ENCODE data around the gene PCDH17.
A peak's percentile ranks its signal among the peaks of the same experiment; 100 is the strongest.

PCDH17 gene, protein sequence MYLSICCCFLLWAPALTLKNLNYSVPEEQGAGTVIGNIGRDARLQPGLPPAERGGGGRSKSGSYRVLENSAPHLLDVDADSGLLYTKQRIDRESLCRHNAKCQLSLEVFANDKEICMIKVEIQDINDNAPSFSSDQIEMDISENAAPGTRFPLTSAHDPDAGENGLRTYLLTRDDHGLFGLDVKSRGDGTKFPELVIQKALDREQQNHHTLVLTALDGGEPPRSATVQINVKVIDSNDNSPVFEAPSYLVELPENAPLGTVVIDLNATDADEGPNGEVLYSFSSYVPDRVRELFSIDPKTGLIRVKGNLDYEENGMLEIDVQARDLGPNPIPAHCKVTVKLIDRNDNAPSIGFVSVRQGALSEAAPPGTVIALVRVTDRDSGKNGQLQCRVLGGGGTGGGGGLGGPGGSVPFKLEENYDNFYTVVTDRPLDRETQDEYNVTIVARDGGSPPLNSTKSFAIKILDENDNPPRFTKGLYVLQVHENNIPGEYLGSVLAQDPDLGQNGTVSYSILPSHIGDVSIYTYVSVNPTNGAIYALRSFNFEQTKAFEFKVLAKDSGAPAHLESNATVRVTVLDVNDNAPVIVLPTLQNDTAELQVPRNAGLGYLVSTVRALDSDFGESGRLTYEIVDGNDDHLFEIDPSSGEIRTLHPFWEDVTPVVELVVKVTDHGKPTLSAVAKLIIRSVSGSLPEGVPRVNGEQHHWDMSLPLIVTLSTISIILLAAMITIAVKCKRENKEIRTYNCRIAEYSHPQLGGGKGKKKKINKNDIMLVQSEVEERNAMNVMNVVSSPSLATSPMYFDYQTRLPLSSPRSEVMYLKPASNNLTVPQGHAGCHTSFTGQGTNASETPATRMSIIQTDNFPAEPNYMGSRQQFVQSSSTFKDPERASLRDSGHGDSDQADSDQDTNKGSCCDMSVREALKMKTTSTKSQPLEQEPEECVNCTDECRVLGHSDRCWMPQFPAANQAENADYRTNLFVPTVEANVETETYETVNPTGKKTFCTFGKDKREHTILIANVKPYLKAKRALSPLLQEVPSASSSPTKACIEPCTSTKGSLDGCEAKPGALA (N-terminal part only)

DNA sequence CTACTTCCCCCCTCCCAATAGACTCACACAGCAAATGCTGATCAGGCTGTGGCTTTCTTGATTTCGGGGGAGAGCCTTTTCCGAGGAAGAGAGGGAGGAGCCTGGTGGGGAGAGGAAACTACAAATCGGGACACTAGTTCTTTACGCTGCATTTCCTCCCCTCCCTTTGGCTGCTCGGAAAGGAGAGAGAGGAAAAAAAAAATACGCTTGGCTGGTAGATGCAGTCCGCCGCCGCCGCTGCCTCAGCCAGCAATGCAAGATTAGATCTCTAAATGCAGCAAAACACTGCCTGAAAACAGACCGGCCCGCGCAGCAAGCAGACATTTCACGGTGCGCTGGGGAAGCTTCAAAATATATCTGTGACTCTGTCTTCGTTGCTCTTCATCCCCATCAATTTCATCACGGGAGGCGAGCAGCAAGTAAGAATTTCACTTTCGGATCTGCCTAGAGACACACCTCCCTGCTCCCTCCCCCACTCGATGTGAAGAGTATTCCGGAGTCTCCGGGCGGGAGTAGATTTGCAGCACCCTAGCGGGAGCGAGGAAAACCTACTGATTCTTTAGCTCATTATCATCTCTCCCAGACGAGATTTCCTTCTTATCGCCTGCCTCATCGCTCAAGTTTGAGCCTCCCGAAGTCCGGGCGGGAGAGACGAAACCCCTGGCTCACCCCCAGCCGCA, at the start of gene PCDH17:
PCDH17 (plus strand) TSS at position 149 of the 680 bp plus-strand sequence. CDS start 803 bp downstream, outside the sequence.
- peak; percentile 39 for DNase-seq (ENCODE audit: low spot score)

DNA sequence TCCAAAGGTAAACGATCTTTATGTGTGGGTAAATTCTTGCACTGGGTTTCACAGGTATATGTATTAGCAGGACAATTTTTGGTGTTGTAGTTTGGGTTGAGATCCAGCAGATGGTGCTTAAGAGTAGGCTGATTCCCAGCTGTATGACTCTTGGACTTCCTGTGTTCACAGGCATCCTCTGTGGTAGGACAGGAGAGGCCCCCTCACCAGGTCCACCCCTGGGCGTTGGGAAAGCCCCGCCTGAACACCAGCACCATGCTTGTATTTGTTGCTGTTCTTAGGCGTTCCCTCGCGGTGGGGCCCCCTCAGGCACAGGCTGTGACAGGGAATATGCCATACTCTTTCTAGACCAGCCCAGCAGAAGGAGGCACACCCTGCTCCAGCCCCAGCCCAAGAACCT, 49.5 kb upstream of the PCDH17 start:
- peak; percentile 46 for DNase-seq (ENCODE audit: low spot score)

DNA sequence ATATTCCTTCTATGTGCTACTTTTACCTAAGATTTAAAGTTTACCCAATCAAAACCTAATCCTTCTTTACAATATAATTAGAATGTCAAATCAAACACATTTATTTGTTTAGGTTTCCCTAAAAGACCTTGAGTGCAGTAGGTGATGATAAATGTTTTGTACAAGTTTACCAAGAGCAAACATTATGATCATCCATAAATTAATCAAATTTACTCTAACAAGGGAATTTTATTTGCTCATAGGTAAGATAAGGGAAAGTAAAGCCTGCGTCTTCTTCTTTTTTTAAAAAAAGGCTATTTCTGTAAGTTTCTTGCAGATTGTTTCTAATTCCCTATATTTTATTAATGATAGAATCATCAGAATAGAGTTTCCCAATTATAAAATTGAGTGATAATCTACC, 48.0 kb upstream of the PCDH17 start:
- DNase-seq (ENCODE audit: low spot score) = no peak

DNA sequence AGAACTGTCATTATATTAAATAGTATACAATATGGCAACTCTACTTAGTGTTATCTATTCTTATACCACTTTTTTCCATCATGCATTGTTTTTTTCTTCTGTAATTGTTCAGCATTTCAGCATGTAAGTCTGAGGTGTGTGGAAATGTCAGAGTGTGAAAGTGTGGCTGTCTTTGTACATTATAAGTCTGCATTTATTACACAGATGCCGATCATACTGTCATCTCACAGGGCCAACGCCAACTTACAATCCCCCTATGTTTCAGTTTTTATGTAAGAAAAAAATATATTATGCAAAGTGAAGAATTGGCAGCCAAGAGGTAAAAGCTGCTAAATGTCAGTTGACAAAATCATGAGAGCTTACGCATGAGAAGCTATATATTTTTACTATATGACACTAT, 42.9 kb upstream of the PCDH17 start:
- DNase-seq (ENCODE audit: low spot score) = no peak

DNA sequence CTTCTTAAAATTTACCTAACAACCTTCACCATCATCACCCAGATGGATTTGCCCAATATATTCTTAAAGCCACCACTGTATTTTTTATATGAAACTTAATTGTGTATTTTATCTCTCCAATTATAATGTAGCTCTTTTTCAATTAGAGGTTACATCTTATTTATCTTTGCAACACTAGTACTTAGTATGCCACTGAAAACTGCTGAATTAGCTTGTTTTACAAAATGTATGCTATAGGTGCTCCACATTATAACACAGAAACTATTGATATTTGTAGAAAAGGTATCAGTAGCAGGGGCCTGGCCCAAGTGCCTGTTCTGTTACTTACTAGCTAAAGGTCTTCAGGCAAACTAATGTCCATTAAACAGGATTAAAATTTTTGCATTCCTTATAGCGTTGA, 35.8 kb upstream of the PCDH17 start:
- DNase-seq (ENCODE audit: low spot score) = no peak

DNA sequence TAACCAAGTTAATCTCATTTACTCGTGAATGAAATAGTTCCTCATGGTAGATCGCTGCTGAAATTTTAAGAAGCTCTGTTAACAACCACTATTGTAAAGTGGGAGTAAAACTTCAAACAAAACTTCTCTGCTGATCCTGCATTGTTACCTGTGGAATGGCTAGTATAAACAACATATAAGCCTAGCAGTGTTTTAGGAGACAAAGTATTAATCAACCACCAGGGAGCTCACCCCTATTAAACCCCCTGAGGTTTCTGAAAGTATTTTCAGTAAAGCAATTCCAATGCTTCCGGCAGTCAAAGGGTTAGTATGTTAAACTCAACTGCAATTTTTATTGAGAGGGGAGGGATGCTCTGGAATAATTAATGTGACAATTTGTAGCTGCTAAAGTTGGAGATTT, 30.0 kb upstream of the PCDH17 start:
- no peak for DNase-seq (ENCODE audit: low spot score)

DNA sequence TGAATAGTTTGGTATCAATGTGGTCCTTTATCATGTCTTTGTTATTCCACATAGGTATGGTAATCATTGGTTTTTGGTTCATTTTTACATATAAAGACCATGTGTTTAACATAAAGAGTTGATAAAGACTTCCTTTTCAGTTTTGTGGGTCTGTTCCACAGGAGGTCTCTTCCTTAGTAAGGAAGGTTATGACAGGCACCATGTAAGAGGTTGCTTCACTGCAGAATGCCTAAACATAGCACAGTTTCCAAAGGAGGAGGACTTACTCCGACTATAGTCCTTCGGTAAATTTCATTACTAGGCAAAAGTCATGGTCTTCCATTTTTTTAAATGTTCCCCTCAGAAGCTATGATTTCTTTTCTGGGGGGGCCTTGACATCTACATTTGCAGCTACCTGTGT, 27.1 kb upstream of the PCDH17 start:
- no peak for DNase-seq (ENCODE audit: low spot score)

DNA sequence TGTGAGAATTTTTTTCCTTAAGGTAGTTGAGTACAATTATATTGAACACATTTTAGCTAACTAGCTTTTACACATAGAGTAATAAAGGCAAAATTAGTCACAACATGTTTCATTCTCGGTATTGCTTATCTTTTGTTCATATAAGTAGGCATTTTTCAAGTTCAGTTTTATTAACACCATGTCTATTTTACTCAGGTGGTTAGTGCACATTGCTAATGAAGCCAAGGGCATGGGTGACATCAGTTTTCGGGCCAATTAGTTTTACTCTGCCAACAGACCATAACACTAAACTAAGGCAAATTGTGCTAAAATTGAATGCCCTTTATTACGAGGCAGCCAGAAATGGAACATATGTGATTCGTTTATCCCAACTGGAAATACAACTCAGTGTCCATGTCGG, 19.6 kb upstream of the PCDH17 start:
- no peak for DNase-seq (ENCODE audit: low spot score)

DNA sequence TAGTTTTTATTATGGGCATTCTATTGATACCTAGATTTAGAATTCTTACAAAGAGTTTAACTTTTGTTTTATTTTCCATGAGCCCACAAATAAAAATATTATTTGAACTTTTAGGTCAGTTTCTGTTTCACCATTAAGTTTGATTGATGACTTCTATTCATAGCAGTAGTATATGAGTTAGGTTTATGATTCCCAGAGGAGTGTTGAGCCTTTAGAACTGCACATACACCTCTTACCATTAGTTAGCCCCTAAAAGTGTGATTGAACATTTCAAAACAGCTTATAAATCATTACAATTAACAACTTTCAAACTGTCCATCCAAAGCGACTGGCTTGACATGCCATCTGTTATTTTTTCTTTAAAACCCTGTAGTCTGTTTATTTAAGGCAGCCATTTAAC, 19.0 kb upstream of the PCDH17 start:
- DNase-seq (ENCODE audit: low spot score) = no peak

DNA sequence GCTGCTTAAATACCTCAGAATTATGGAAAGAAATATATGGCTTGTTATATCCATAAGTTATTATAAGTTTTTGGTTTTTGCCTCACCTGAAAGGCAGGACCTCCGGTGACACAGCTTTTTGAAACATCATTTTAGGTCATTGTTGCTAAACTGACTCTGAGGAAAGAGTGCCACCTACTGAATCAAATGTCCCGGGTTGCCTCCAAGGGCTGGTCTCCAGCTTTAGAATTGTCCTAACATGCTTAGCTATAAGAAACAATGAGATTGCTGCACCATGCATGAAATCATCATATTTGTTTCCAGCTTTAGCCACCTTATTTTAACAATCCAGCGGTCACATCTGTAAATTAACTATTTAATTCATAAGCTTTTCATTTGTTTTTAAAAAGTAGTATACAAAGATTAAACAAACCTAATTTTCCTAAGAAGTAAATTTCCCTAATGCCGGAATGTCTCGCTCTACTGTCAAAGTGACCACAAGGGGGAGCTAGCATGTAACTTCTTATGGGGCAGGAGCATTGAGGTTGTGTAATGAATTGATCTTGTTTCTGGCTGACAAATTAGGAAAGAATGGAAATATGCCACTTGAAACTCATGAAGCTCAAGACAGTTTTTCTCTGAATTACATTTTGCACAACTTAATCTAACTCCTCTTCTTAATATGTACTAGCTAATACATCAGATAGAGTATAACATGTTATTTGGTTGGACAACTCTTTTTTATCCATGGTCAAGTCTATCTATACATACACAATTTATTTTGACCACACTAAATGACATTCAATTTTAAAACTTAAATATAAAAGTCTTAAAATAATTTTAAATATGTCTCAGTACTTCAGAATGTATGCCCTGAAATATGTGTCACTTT, 6.7 kb upstream of the PCDH17 start:
- DNase-seq (ENCODE audit: low spot score) = peak; percentile 50

DNA sequence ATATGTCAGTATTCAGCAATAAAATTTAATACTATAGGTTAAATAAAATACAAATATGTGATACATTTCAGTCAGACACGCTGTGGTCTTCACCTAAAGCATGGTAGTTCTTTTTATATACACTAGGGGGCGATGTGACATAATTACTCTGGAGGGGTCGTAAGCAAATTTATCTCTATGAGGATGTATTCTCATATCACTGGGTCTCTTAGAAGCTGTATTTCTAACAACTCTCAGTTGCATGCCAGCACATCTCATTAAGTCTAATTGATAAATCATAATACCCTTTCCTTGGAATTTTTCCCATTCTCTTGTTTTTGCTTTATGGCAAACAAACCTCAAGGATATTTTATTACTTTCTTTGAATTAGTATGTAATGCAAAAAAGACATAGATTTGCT, 3.9 kb upstream of the PCDH17 start:
- peak; percentile 10 for DNase-seq (ENCODE audit: low spot score)

DNA sequence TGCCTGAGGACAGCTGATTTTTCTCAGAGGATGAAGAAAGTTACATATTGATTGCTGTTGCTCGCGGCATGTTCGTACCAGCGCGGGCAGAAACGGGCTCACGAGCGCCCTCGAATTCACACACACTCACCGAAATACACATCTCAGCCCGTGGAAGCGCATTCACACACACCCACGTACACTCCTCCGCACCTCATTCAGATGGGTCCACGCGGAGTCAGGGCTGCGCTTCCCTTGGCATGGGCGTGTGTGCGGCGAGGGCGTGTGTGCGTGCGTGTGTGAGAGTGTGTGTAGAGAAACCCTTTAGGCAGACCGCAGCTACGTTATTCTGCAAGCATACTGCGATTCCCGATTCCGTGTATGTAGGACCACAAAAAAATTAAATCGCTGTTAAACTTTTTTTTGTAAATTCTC, 2.1 kb upstream of the PCDH17 start:
- no peak for DNase-seq (ENCODE audit: low spot score)

DNA sequence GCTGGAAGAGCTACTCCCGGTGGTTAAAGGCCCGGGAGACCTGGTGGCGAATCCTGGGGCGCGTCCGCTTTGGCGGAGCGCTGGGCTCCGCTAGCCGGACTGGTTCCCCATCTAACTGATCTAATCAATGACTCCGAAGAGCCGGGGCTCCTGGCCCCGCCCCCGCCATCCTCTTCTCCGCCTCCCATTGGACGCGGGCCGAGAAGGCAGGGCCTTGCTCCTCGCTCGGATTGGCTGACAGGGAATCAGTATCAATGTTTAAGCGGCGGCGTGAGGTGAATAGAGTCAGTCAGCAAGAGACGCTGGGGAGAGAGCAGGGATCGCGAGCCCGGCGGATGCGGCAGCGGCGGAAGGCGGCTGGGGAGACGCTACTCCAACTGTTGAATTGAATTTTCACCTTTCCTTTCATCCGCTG, 1.7 kb upstream of the PCDH17 start:
- DNase-seq (ENCODE audit: low spot score) = peak; percentile 94

DNA sequence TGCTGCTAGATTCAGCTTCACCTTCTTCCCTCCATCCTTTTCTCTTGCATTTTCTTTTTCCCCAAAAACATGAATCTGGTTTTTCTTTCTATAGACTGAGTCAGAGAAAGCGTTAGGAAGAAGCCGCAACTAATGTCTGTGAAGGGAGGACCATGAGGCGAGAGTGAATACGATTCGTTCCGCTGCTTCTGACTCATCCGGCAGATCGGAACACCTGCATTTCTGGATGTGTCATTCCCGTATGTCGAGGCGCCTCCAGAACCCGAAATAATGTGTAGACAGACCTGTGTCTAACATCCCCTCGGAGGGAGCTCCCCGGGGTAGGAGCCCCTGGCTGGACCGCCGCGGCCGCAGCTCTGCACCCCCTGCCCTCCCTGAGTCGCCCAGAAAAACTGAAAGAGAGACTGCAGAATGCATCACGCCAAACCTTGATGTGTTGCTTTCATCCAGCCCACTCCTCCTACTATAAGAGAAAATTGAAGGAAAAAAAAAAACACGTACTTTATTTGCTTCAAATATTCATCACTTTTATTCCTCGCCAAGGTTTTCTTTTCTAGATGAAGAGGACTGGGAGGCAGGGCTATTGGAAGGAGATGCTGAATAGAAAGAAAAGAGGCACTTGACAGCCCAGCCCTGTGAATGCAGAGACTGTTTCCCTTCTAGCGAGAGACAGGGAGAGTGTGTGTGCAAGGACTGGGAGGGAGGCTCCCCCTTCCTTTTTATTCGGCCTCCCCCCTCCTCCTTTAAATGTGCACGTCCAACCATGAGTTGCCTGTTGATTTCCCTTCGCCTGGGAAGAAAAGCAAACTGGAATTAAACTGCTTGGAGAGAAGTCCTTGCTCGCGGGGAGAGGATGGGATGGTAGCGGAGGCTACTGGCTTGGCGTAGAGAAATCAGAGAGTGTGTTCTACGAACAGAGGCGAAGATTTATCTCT, 616 bp upstream of the PCDH17 start:
- peak; percentile 4 for DNase-seq (ENCODE audit: low spot score)

DNA sequence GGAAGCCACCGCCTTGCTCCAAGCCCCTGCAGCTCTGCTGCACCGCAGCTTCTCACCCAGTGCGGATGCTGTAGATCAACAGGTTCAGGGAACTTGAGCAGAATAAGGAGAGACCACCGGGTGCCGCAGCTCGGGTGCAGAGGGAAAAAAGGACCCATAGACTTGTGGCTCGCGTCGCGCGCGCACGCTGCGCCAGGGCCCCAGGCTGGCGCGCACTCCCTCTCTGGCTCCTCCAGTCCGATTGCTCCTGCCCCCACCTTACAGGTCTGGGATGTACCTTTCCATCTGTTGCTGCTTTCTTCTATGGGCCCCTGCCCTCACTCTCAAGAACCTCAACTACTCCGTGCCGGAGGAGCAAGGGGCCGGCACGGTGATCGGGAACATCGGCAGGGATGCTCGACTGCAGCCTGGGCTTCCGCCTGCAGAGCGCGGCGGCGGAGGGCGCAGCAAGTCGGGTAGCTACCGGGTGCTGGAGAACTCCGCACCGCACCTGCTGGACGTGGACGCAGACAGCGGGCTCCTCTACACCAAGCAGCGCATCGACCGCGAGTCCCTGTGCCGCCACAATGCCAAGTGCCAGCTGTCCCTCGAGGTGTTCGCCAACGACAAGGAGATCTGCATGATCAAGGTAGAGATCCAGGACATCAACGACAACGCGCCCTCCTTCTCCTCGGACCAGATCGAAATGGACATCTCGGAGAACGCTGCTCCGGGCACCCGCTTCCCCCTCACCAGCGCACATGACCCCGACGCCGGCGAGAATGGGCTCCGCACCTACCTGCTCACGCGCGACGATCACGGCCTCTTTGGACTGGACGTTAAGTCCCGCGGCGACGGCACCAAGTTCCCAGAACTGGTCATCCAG, 964 bp downstream of the PCDH17 start:
- peak; percentile 28 for DNase-seq (ENCODE audit: low spot score)

DNA sequence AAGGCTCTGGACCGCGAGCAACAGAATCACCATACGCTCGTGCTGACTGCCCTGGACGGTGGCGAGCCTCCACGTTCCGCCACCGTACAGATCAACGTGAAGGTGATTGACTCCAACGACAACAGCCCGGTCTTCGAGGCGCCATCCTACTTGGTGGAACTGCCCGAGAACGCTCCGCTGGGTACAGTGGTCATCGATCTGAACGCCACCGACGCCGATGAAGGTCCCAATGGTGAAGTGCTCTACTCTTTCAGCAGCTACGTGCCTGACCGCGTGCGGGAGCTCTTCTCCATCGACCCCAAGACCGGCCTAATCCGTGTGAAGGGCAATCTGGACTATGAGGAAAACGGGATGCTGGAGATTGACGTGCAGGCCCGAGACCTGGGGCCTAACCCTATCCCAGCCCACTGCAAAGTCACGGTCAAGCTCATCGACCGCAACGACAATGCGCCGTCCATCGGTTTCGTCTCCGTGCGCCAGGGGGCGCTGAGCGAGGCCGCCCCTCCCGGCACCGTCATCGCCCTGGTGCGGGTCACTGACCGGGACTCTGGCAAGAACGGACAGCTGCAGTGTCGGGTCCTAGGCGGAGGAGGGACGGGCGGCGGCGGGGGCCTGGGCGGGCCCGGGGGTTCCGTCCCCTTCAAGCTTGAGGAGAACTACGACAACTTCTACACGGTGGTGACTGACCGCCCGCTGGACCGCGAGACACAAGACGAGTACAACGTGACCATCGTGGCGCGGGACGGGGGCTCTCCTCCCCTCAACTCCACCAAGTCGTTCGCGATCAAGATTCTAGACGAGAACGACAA, 1.8 kb downstream of the PCDH17 start:
- peak; percentile 76 for DNase-seq (ENCODE audit: low spot score)

DNA sequence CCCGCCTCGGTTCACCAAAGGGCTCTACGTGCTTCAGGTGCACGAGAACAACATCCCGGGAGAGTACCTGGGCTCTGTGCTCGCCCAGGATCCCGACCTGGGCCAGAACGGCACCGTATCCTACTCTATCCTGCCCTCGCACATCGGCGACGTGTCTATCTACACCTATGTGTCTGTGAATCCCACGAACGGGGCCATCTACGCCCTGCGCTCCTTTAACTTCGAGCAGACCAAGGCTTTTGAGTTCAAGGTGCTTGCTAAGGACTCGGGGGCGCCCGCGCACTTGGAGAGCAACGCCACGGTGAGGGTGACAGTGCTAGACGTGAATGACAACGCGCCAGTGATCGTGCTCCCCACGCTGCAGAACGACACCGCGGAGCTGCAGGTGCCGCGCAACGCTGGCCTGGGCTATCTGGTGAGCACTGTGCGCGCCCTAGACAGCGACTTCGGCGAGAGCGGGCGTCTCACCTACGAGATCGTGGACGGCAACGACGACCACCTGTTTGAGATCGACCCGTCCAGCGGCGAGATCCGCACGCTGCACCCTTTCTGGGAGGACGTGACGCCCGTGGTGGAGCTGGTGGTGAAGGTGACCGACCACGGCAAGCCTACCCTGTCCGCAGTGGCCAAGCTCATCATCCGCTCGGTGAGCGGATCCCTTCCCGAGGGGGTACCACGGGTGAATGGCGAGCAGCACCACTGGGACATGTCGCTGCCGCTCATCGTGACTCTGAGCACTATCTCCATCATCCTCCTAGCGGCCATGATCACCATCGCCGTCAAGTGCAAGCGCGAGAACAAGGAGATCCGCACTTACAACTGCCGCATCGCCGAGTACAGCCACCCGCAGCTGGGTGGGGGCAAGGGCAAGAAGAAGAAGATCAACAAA, 2.6 kb downstream of the PCDH17 start:
- peak; percentile 12 for DNase-seq (ENCODE audit: low spot score)

Data from iPS-NIHi11 (cell line).